CD1c-positive myeloid dendritic cell (primary cell): ENCODE data around the gene SUGCT.
"Not testable (repeated sequence)": the region's sequence is repeated elsewhere in the genome, so short reads cannot be mapped to it uniquely, and the experiment has no call there.

ENCODE experiments used
- DNase-seq: peaks from one replicate; pipeline ENCODE4 v3.0.0-alpha.2; 2016; ENCODE audit errors: extremely low spot score

Gene SUGCT

DNA sequence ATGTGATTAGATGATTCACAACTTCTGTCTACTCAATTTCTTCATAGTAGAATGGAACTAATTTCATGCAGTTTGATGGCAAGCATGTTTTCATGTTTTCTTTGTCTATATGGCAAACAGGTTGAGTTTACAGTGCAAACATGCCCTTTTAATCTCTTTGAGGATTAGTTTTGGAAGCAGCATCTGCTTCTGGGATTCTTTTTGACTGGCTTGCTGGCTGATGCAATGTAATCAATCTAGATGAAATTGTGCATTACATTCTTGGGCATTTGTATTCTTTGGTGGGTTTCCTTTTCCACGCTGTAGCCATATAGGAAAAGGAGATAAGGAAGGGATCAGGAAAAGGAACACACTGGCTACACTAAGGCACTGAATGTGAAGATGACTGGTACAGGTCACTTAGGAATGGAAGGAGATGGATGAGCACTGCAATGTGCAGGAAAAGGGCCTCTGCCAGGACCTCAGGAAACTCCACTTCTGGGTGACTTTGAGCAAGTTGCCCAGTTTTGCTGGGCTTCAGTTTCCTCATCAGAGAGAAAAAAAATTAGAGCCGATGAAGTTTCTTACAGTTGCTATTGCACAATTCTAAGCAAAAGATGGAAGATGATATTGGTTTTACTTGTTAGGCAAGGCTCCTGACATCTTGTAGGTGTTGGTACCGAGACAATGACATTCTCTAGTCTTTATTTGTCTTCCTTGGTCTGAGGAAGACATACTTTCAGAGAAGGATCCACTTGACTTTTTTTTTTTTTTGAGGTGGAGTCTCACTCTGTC is 269.1 kb downstream of the SUGCT start:
- no peak for DNase-seq

DNA sequence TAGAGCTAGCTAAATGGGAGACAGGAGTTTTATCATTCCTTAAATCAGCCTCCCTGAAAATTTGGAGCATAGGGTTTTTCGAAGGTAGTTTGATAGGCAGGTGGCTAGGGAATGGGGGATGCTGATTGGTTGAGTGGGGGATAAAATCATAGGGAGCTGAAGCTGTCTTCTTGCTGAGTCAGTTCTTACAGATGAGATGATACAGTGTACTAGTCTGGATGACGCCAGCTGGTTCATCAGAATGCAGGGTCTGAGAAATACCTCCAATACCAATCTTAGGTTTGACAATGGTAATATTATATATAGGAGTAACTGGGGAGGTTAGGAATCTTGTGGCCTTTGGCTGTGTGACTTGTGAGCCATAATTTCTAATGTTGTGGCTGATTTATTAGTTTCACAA is 271.2 kb downstream of the SUGCT start:
- no peak for DNase-seq

DNA sequence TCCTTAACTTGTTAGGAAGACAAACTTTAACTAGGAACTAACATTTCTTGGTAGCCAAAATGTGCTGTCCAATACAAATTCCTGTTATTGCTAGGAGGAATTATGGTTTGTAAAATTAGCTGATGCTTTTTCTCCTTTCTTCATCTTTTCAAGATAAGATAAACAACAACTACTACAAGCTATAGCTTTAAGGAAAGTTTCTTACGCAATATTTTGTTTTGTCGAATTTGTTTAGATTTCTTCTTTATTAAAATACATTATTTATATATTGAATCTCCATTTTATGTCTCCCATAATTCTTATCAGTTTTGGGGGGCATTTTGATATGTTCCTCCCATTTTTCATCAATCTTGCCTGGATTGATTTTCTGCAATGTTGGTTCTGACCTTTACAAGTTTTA is 277.5 kb downstream of the SUGCT start:
- no peak for DNase-seq

DNA sequence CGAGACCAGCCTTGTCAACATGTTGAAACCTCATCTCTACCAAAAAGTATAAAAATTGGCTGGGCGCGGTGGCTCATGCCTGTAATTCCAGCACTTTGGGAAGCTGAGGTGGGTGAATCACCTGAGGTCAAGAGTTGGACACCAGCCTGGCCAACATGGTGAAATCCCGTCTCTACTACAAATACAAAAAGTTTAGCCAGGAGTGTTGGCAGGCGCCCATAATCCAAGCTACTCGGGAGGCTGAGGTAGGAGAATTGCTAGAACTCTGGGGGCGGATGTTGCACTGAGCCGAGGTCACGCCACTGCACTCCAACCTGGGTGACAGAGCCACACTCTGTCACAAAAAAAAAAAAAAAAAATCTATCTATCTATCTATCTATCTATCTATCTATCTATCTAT is 279.9 kb downstream of the SUGCT start:
- DNase-seq = not testable (repeated sequence)

DNA sequence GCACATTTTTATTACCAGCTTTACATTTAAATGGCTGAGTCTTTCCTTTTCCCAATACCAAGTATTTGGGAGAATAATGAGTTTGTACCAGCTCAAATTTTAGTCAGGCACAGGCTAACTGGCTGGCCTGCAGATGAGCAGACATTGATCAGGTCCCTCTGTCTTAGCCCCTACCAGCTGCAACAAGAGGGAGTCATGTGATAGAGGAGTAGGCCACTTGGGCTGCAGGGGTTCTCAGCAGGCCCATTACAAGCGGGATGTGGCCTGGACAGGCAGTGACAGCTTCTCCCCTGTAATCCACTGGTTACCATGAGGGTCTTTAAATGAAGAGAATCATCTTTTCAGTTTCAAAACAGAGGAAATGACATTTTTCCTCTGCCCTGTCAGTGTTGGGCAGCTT is 283.6 kb downstream of the SUGCT start:
- DNase-seq = no peak

DNA sequence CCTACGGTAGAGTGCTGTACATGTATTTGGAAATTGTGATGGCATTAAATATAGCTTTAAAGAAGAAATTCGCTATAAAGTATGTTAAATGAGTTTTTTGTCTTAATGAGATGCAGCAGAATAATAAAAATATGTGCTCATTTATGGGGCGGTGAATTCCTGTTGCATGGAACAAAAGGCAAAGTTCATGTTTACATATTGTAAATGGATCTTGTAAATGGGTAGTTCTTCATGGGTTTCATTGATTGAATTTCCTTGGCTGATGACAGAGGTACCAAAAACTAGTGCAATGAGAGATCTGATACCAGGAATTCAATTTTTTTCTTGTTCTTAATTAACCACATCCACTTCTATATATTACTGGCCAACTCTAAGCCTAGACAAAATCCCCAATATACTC is 284.2 kb downstream of the SUGCT start:
- no peak for DNase-seq

DNA sequence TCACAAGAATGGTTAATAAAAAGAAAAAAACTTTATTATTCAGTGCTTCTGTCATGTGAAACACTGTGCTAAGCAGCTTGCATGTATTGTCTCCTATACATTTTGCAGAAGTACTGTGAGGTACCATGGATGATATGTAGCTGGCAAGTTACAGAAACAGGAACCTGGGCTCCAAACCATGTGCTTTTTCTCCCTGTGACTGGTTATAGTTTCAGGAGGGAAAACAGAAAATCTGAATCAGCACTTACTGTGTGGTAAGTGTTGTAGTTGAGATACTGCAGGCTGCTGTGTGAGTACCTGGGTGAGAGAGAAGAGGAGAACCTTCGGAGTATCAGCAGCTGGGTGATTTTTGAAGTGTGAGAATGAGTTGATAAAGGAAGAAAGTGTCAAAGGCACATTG is 285.0 kb downstream of the SUGCT start:
- peak; percentile 41 for DNase-seq

DNA sequence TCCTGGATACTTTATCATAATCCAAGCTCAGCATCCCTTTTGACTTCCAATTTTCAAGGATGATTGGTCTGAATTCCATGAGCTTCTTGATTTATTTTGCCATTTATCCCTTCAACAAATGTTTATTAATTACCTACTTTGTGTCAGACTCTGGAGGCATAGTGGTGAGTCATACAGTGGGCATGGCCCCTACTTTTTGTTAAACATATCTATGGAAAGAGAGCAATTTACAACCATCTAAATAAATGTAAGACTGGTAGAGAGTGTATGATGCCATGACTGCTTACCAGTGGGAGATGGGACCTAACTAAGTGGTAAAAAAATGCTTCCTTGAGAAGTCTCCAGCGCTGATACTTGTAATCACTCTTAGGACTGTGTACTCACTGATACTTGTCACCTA is 286.6 kb downstream of the SUGCT start:
- no peak for DNase-seq

DNA sequence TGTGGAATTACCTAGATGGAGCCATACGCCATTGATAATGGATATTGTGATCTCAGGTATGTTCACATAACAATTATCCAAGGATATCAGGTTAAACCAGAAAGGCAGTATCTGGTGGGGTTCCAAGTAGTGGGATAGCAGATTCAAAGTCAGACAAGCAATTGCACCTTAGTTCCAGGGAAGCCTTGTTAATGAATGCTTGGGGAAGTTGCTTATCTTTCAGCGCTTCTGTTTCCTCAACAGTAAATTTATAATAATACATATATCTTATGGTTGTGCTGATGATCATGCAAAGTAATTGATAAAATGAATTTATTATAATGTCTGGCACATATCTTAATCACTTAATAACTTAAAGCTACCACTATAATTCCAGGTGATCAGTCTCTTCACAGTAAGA is 290.9 kb downstream of the SUGCT start:
- DNase-seq = no peak

DNA sequence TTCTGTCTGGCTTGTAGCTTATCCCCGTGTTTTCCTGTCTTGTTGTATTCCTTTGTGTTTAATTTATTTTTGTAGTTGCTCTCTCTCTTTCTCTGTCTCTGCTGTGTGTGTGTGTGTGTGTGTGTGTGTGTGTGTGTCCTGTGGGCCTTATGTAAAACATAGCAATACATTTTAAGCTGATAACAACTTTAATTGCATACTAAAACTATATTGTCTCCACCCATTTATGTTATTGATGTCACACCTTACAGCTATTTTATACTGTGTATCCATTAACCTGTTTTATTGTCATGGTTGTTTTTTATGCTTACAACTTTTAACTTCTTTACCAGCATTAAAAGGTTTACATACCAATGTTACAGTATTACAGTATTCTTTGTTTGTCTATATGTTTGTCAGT is 293.6 kb downstream of the SUGCT start:
- DNase-seq = no peak

DNA sequence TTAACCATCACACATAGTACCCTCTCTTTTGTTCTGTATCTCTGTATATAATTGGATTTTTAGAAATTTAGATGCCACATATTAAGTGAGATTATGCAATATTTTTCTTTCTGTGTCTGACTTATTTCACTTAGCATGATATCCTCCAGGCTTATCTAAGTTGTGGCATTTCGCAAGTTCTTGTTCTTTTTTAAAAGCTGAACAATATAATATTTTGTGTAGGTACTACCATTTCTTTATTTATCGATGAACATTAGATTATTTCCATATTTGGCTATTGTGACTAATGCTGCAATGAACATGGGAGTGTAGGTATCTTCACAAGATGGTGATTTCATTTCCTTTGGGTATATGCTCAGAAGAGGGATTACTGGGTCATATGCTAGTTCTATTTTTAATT is 295.0 kb downstream of the SUGCT start:
- DNase-seq = no peak

DNA sequence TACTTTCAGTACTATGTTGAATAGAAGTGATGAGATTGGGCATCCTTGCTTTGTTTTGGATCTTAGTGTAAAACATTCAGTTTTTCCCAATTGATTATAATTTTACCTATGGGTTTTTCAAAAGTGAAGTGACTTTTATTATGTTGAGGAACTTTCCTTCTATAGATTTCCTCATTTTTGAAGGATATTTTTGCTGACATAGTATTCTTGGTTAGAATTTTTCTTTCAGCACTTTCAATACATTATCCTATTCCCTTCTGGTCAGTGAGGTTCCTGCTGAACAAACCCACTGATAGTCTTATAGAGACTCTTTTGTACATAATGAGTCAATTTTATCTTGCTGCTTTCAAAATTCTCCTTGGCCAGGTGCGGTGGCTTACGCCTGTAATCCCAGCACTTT is 297.2 kb downstream of the SUGCT start:
- DNase-seq = no peak

DNA sequence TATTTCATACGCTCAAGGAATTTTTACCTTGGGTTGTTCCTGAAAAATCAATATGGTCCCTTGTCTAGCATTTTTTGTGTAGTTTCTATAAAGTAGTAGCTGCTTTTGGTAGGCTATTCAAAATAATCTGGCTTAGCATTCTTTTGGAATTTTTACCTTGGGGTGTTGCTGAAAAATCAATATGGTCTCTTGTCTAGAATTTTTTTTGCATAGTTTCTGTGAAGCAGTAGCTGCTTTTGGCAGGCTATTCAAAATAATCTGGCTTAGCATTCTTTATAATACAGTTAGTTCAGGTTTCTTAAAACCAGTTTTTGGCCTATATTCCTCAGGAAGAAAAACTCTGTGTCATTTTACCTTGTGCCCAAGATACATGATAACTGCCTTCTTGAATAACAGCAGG is 301.9 kb downstream of the SUGCT start:
- no peak for DNase-seq

DNA sequence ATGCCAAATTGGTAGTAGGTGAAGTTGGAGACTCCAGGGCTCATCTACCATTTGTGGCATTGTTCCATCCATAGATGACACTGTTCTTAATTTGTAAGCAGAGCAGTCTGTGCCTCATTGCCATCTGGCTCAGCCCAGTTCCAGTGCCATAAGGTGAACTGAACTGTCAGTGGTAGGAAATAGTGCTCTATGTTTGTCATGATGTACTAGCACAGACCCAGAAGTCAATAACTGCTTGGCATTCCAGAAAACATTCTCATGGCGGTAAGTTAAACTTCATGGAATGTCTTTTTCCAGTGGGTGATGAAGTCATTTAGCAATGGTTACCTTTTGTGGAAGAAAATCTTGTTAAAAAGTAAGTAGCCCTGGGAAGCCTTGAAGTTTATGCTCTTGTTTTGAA is 302.7 kb downstream of the SUGCT start:
- no peak for DNase-seq

DNA sequence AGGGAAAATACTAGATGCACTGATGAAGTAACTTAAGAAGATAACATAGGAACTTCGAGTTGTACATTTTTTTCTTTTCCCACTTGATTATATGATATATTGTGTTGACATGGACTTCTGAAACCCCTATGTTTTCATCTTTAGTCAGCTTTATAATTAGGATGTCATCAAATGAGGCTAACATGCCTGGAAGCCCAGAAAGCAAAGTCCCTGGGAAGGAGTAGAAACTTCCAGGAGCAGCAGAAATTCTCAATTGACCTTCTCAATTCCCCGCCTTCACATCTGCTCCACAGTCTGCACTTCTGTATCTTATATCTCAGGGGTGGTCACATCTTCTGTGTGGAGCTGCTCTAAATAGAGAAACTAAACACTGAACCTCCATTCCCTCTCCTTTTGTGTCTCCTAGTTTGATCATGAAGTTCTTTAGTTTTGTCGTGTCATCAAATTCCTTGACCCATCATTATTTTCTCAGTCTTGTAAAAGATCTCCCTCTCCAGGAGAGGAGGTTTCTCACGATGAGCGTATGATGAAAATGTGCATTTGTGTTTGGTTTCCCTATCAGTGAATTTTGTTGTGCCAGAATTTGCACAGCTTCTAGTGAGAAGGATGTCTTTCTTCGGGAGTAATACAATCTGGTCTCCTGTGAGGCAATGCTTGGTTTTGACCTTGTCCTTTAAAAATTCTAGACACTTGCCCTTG is 303.3 kb downstream of the SUGCT start:
- DNase-seq = no peak

DNA sequence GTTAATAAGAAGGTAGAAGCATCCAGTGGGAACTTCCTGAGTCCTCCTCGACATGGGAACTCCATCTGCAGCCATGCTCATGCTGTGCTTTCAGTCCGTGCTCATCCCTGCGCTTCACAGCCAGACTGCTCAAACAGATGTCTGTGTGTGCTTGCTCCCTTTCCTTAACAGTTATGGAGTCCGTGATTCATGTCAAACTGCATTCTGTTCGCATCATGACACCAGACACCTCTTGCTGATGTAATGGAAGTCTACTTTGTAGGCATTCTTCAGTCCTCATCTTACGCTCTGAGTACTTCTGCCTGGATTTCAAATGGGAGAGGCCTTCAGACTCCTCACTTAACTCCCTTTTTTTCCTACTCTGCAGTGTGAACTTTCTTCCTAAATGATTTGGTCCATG is 304.9 kb downstream of the SUGCT start:
- DNase-seq = no peak

DNA sequence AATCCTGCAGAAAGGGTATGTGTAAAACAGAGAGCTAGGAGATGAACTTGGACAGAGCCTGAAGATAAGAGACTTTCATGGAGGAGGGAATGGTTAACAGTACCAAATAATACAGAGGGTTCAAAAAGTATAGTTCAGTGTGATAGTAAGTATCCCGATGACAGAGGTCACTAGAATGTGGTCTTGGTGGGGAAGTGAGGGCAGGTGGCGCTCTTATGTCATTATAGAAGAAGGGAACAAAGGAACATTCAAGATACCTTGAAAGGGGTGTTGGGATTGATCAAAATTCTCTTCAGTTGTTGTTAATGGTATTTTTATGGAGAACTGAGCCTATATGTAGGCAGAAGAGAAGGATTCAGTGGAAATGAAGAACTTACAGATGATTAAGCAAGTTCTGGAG is 312.5 kb downstream of the SUGCT start:
- DNase-seq = no peak

DNA sequence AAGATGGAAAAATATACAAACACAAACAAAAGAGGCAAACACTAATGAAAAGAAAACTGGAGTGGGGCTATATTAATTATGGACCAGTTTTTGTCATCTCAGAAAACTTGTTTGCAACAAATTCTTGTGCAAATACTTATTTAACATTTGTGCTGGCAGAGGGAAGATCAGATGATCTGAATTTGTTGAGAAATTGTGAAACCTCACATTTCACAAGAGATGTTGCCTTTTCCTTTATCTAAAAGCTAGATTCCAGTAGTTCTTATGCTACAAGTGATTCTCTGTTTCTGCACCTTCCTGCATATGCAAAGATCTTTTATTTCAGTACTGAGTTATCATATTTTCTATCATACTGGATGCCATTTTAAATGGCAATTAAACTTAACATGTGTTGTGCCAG is 320.7 kb downstream of the SUGCT start:
- DNase-seq = no peak

DNA sequence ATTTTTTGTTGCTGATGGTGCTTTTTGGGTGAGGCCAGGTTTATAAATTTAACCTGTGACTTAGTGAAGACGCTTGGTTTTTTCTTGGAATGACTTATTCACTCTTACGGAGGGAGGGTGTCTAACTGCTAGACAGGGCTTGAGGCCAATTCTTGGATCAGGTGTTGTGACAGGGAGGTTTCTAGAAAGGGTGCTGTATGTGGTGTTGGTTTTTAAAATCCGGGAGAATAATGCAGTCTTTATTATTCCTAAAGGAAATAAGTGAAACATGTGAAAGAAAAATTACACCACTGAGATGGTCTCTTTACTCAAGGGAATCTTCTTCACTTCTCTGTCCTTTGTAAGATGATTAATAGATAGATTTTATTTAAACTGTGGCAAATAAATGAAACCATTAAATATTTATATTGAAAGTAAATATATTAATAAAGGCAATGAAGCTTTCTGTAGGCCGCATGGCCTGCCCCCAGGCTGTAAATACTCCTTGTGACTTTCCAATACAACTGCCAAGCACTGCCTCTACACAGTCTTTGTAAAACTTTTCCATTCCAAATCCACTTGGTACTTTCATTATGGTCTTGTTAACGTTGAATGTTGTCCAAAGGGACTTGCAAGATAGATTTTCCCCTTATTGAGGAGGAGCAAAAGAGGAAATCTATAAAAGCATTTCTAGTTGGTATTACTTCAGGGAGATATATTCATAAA is 323.1 kb downstream of the SUGCT start:
- DNase-seq = no peak

DNA sequence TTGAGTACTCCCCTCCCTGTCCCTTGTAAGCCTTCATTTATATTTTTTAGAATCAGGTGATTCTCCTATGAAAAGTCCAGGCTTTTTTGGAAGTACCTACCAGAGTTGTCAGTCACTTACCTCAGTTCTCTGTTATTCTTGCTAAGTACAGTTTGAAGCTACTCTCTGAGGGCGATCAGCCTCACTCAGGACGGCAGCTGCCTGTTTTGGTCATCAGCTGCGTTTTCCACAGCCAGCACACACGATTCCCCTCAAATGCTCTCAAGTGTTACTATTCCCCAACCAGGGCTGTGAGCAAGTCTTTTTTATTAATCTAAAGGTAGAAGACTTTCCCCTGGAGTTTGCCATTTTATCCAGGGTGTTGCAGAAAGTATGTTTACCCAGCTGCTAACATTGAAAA is 328.6 kb downstream of the SUGCT start:
- no peak for DNase-seq

DNA sequence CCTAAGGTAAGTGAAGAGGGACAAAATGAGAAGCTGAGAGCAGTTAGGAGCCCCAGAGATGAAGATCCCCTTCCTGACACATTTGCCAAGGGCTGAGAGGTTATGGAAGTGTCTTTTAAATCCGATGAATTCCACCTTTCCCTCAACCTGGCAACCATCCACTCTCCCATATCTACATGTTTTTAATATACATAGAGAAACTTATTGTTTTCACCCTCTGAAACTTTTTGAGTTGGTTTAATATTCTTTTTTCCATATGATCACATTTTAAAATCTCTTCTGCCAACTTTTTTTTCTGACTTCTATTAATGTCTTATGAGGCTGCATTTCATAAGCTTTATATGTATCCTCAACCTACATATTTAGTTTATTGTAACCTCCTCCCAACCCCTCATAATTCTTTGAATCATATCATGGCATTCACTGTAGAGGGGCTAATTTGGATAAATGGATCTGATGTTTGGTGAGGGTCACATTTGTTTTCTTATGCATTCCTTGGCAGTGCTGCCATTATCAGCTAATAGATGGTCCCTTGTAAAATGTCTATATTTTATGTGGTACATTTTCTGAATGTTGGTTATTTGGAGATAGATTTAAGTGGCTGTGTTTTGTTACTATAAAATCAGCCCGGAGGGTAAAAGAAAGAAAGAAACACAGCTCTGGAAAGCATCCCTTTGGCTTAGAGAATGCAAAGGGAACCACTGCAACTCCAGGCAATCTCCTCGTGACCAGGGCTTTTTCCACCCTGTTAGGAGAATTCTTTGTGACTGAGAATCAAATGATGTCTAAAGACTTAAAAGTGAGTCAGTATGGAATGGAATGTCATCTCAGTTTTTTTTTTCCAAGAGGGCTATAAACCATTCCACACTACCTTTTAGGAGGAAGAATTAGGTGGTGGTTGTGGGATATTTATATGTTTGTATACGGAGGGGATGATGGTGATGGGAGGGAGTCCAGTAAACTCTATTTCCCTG is 334.4 kb downstream of the SUGCT start:
- no peak for DNase-seq

DNA sequence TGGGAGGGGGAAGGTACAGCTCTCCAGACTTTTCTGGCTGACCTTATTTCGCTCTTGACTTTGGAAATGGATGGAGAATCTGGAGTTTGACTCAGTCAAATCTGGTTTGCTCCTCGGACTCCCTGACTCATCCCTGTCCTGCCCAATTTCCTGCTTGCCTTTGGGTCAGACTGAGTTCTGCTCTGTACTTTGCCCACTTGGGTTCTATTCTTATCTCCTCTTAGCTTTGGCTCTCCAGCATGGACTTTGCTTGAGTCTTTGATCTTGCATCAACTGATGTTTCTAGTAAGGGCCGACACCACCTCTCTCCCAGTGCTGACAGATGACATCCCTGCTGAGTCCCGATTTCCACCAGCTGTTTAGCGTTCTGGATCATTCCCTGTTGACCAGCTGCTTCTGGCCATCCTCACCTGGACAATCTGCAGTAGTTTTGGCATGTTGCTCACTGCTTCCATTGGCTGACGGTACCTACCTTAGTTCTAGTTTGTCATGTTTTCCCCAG is 335.3 kb downstream of the SUGCT start:
- no peak for DNase-seq
